HepG2 (cell line): ENCODE results near the gene ABCC1. TPM values are rescaled to one million over a fixed set of nuclear protein-coding genes. Genes with fewer than 3 reads are reported as not detected.

Experiments used
- ATAC-seq: fragments of 200-7000 bp; cut with Tn5 transposase; 3 replicates; pipeline ENCODE4 v1.9.1; 2020; ENCODE audit warnings: mild to moderate bottlenecking, moderate library complexity
- BruUV-seq: library from RNA; stranded (reverse); fragments of 400-500 nt; replicated peaks from 2 replicates; lab custom pipeline; 2021; lab: Mats Ljungman, UMichigan
- CTCF ChIA-PET: fragments of 300-600 bp; formaldehyde crosslinking; extraction: SDS; loops from one replicate; lab custom pipeline; 2021; ENCODE audit warnings: low total read pairs, inconsistent platforms, low intra/inter-chr PET ratio; lab: Yijun Ruan, JAX
- POLR2A ChIA-PET: fragments of 350-600 bp; sonication (Branson Sonifier 250); formaldehyde crosslinking; loops from one replicate; lab custom pipeline; 2020; ENCODE audit warnings: antibody characterized with exemption, inconsistent platforms; lab: Yijun Ruan, JAX
- DNase-seq: peaks from one replicate; pipeline ENCODE4 v3.0.0-alpha.2; 2015; ENCODE audit warnings: low spot score
- FAIRE-seq: peaks from 3 replicates; lab custom pipeline; 2011; peaks lifted over from hg19 to GRCh38; lab: Jason Lieb, UNC
- H2AFZ ChIP-seq: one replicate; pipeline ENCODE4 v1.6.1; 2011; ENCODE audit warnings: low read length, inconsistent platforms
- H3K27ac ChIP-seq: fragments of 300-600 bp; 3 replicates; pipeline ENCODE4 v1.8.0; 2011; ENCODE audit warnings: mixed run types, mild to moderate bottlenecking, mixed read lengths, low read length, inconsistent platforms; ENCODE audit not compliant: insufficient read depth; ENCODE audit errors: extremely low read length
- H3K27me3 ChIP-seq, 2 experiments: fragments of 200-600 bp in 1 of 2; 2 replicates in 1 of 2; 3 replicates in 1 of 2; pipeline versions ENCODE4 v1.6.0 to v1.8.0; 2011; ENCODE audit warnings: low read length in 2 of 2, mild to moderate bottlenecking in 2 of 2, moderate library complexity in 2 of 2, inconsistent platforms in 1 of 2; ENCODE audit not compliant: insufficient read depth in 2 of 2, control insufficient read depth in 1 of 2
- H3K36me3 ChIP-seq, 2 experiments: fragments of 200-600 bp in 1 of 2; replicated peaks in 1 of 2; 2 replicates in 1 of 2; 3 replicates in 1 of 2; pipeline versions ENCODE4 v1.5.1 to v1.8.0; 2011; ENCODE audit warnings: low read length in 2 of 2, inconsistent platforms in 1 of 2; ENCODE audit not compliant: insufficient read depth in 2 of 2, control insufficient read depth in 1 of 2
- H3K4me1 ChIP-seq: 2 replicates; pipeline ENCODE4 v1.5.1; 2012; ENCODE audit warnings: low read length, inconsistent platforms; ENCODE audit not compliant: insufficient read depth
- H3K4me2 ChIP-seq: 2 replicates; pipeline ENCODE4 v1.6.0; 2011; ENCODE audit warnings: low read depth, low read length, inconsistent platforms
- H3K4me3 ChIP-seq, 3 experiments: fragments of 200-600 bp in 1 of 3; sonication (generic), shearing (Covaris generic) in 1 of 3; replicated peaks in 1 of 3; 2 replicates each; pipeline ENCODE4 v1.5.1; 2011 to 2016; ENCODE audit warnings: low read length in 3 of 3, inconsistent platforms in 2 of 3, low read depth in 2 of 3, mild to moderate bottlenecking in 2 of 3, control low read depth in 1 of 3, mixed read lengths in 1 of 3; ENCODE audit not compliant: insufficient read depth in 1 of 3
- H3K79me2 ChIP-seq: one replicate; pipeline ENCODE4 v1.6.1; 2011; ENCODE audit warnings: low read length, inconsistent platforms; ENCODE audit not compliant: insufficient read depth
- H3K9ac ChIP-seq: 2 replicates; pipeline ENCODE4 v1.6.0; 2011; ENCODE audit warnings: mild to moderate bottlenecking, low read depth, low read length, inconsistent platforms; ENCODE audit not compliant: insufficient read depth
- H3K9me3 ChIP-seq: 2 replicates; pipeline ENCODE4 v1.5.1; 2012; ENCODE audit warnings: mild to moderate bottlenecking, low read length
- H4K20me1 ChIP-seq: 2 replicates; pipeline ENCODE4 v1.6.0; 2011; ENCODE audit warnings: inconsistent platforms, mild to moderate bottlenecking, low read length, moderate library complexity; ENCODE audit not compliant: insufficient read depth
- ATF7 ChIP-seq, 2 experiments: fragments of 450-650 bp in 1 of 2; sonication (generic) in 1 of 2; formaldehyde crosslinking in 1 of 2; IDR thresholded peaks; 2 replicates each; pipeline versions ENCODE4 v1.4.0 to v1.6.1; 2016 to 2020; ENCODE audit warnings: antibody characterized with exemption in 1 of 2, mild to moderate bottlenecking in 1 of 2, missing genetic modification reagents in 1 of 2
- CEBPZ ChIP-seq: IDR thresholded peaks from 2 replicates; pipeline ENCODE4 v1.6.1; 2012; ENCODE audit warnings: low read length, improper control_type of control experiment
- FOXO1 ChIP-seq: sonication (generic); formaldehyde crosslinking; IDR thresholded peaks from 2 replicates; pipeline ENCODE4 v1.4.0; 2020; ENCODE audit warnings: missing genetic modification reagents
- HINFP ChIP-seq: sonication (generic); formaldehyde crosslinking; IDR thresholded peaks from 2 replicates; pipeline ENCODE4 v1.4.0; 2020; ENCODE audit warnings: low read depth, mild to moderate bottlenecking, missing genetic modification reagents
- KMT2A ChIP-seq: sonication (generic); formaldehyde crosslinking; IDR thresholded peaks from 2 replicates; pipeline ENCODE4 v1.4.0; 2020; ENCODE audit warnings: missing genetic modification reagents
- SMAD3 ChIP-seq: sonication (generic); formaldehyde crosslinking; IDR thresholded peaks from 2 replicates; pipeline ENCODE4 v1.4.0; 2020; ENCODE audit warnings: missing genetic modification reagents
- ZNF510 ChIP-seq: sonication (generic); formaldehyde crosslinking; IDR thresholded peaks from 2 replicates; pipeline ENCODE4 v1.4.0; 2020; ENCODE audit warnings: low read depth, mild to moderate bottlenecking, missing genetic modification reagents
- ZNF770 ChIP-seq: sonication (generic); formaldehyde crosslinking; IDR thresholded peaks from 2 replicates; pipeline ENCODE4 v1.5.0; 2020; ENCODE audit warnings: mild to moderate bottlenecking, missing genetic modification reagents
- WGBS: methylation state at CpG from one replicate; pipeline ENCODE4 v1.1.6; 2017; ENCODE audit warnings: low lambda C conversion rate; 5-methylcytosine and 5-hydroxymethylcytosine counted together
- in situ Hi-C: cut with HindIII; loops from 2 replicates; pipeline ENCODE4 v1.10.0; 2017; ENCODE audit warnings: low pct_unique_long_range_greater_than_20kb; ENCODE audit not compliant: extremely low pct_ligation_motif_present
- intact Hi-C: fragments of 100-400 bp; cut with micrococcal nuclease; formaldehyde crosslinking; loops from one replicate; pipeline ENCODE4 v1.10.0; 2022; ENCODE audit not compliant: unreplicated experiment
- polyA plus RNA-seq, 8 experiments: library from polyadenylated mRNA; depleted of rRNA in 3 of 8; stranded (reverse) in 7 of 8; unstranded in 1 of 8; fragments of >200 nt; fragmentation: Illumina TruSeq in 4 of 8; extraction: Trizol in 4 of 8; gene quantifications; 2 replicates each; pipeline versions ENCODE4 v1.2.1 to v1.2.3, GENCODE V29; 2011 to 2016; ENCODE audit warnings: low read depth in 4 of 8, missing spikeins in 1 of 8, mixed read lengths in 1 of 8; ENCODE audit not compliant: insufficient read depth in 1 of 8
- total RNA-seq, 5 experiments: library from RNA; depleted of rRNA; stranded (reverse); fragments of >200 nt; fragmentation: Illumina TruSeq; extraction: Trizol; gene quantifications; 2 replicates each; pipeline ENCODE4 v1.2.3, GENCODE V29; 2016; ENCODE audit warnings: low read depth in 1 of 5

Gene ABCC1
- total and polyA plus RNA-seq, 2 of the 13 experiments (the other 11 are each of a cell fraction or from before 2014, with no cell fraction given) = 13.0 to 30.6 TPM

- in situ Hi-C loops = no loop called here
- H3K4me3 ChIP-seq = no peak overlapping the region
Measured at GRCh38 chr16:16138034-16138635, 188.7 kb downstream of the ABCC1 start.

More at GRCh38 chr16:16138034-16138635, 188.7 kb downstream of the ABCC1 start:
- peaks cover 52 to 88% of the 10 kb centered on the region in 2 experiments for H3K36me3 ChIP-seq
- H3K9ac ChIP-seq = no peak overlapping the region
- FAIRE-seq = no peak
- intact Hi-C loops = no loop called here
- BruUV-seq = no TSS peak
- 97% methylated on average over 15 of the region's 15 CpGs for WGBS
- ATAC-seq = no peak
- CTCF ChIA-PET = no interaction called here
- H3K4me2 ChIP-seq = no peak overlapping the region
- no peak overlapping the region for H2AFZ ChIP-seq
- no peak for DNase-seq
- POLR2A ChIA-PET = no interaction called here
- no peak for TF ChIP-seq ZNF510 (CRISPR knock-in tag)
- TF ChIP-seq ZNF770 (CRISPR knock-in tag) = no peak
- no peak for TF ChIP-seq SMAD3 (CRISPR knock-in tag)
- TF ChIP-seq FOXO1 (CRISPR knock-in tag) = 0 out of 2 replicates have a peak, but pooled peaks have one; percentile 36
- TF ChIP-seq HINFP (CRISPR knock-in tag) = no peak
- 0 out of 2 replicates have a peak, but pooled peaks have one; percentile 1 for TF ChIP-seq ATF7 (IDR thresholded peaks at IDR 0.05)
- no peak for TF ChIP-seq ATF7 (CRISPR knock-in tag; IDR thresholded peaks at IDR 0.05)
- no peak for TF ChIP-seq CEBPZ
- TF ChIP-seq KMT2A = no peak
- H3K27me3 ChIP-seq = no peaks in the 10 kb centered on the region
- no peaks in the 10 kb centered on the region for H3K4me1 ChIP-seq
- H3K79me2 ChIP-seq = no peaks in the 10 kb centered on the region
- no peak overlapping the region for H3K27ac ChIP-seq
- no peaks in the 10 kb centered on the region for H3K9me3 ChIP-seq
- H4K20me1 ChIP-seq = peaks cover 3% of the 10 kb centered on the region; the same call in 1 of the 2 replicates
